Measurements from ENCODE around the gene PRDM10.
"Not testable (repeated sequence)": the region's sequence is repeated elsewhere in the genome, so short reads cannot be mapped to it uniquely, and the experiment has no call there.

Gene PRDM10

DNA sequence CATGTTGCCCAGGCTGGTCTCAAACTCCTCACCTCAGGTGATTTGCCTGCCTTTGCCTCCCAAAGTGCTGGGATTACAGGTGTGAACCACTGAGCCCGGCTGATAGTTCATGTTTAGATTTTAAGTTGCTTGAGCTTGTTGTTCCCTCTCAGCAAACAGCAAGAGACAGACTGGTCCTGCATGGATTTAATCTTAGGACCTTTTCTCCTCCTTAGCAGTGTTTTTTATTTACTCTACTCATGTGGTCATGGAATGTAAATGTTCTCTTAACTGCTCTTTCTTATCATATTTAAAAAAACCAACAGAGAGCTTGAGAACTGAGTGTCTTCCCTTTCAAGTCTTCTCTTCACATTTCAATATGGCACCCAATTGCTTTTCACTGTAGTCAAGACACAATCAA is 22.7 kb upstream of the PRDM10 start:
- Histone ChIP-seq H4K20me1 (ENCODE audit: insufficient read depth, low read length) (no peaks in the 10 kb centered on the region), H3K27ac (ENCODE audit: low read length) (no peak overlapping the region), H3K9me3 (ENCODE audit: insufficient read depth, low read length) (no peaks in the 10 kb centered on the region), H3K9ac (ENCODE audit: low read length) (no peak overlapping the region), H3K36me3 (replicated peaks; ENCODE audit: low read depth, low read length) (no peaks in the 10 kb centered on the region), H3K4me2 (ENCODE audit: low read length) (no peak overlapping the region), H3K27me3 (ENCODE audit: low read depth, low read length) (peaks cover 10% of the 10 kb centered on the region), H3K79me2 (ENCODE audit: low read length) (no peaks in the 10 kb centered on the region), H3K4me3 (ENCODE audit: low read length) (no peak overlapping the region), H2AFZ (ENCODE audit: low read depth, low read length) (no peak overlapping the region), H3K4me1 (ENCODE audit: low read length) (peaks cover 6% of the 10 kb centered on the region; the same call in 1 of the 2 replicates)
- TF ChIP-seq, protein P1, sequence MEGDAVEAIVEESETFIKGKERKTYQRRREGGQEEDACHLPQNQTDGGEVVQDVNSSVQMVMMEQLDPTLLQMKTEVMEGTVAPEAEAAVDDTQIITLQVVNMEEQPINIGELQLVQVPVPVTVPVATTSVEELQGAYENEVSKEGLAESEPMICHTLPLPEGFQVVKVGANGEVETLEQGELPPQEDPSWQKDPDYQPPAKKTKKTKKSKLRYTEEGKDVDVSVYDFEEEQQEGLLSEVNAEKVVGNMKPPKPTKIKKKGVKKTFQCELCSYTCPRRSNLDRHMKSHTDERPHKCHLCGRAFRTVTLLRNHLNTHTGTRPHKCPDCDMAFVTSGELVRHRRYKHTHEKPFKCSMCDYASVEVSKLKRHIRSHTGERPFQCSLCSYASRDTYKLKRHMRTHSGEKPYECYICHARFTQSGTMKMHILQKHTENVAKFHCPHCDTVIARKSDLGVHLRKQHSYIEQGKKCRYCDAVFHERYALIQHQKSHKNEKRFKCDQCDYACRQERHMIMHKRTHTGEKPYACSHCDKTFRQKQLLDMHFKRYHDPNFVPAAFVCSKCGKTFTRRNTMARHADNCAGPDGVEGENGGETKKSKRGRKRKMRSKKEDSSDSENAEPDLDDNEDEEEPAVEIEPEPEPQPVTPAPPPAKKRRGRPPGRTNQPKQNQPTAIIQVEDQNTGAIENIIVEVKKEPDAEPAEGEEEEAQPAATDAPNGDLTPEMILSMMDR (IDR thresholded peaks at IDR 0.05; ENCODE audit: low read depth, low read length): no peak
- no peak for TF ChIP-seq EZH2phosphoT487 (IDR thresholded peaks at IDR 0.05; ENCODE audit: low read depth)

DNA sequence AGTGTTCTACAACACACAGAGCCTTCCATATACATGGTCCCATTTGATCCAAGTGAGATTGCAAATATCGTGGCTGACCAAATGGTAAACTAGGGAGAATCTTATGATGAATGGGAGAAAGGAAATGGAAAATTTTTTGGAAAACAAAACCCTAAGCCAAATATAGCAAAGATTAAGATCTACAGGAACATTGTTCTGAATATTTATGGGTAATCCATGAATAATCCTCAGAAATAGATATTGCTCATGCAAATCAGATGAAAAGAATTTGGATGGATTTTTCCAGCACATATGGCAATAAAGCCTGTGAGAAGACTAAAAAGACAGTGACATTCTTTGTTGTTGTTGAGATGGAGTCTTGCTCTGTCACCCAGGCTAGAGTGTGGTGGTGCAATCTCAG is 21.7 kb upstream of the PRDM10 start:
- Histone ChIP-seq H3K36me3 (replicated peaks; ENCODE audit: low read depth, low read length) (no peaks in the 10 kb centered on the region), H3K4me1 (ENCODE audit: low read length) (peaks cover 6% of the 10 kb centered on the region; the same call in 1 of the 2 replicates), H3K27me3 (ENCODE audit: low read depth, low read length) (peaks cover 10% of the 10 kb centered on the region), H3K9me3 (ENCODE audit: insufficient read depth, low read length) (no peaks in the 10 kb centered on the region), H3K27ac (ENCODE audit: low read length) (no peak overlapping the region), H4K20me1 (ENCODE audit: insufficient read depth, low read length) (no peaks in the 10 kb centered on the region), H3K9ac (ENCODE audit: low read length) (no peak overlapping the region), H2AFZ (ENCODE audit: low read depth, low read length) (no peak overlapping the region), H3K4me3 (ENCODE audit: low read length) (no peak overlapping the region), H3K79me2 (ENCODE audit: low read length) (no peaks in the 10 kb centered on the region), H3K4me2 (ENCODE audit: low read length) (no peak overlapping the region)
- TF ChIP-seq, protein P1 (IDR thresholded peaks at IDR 0.05; ENCODE audit: low read depth, low read length): no peak
- TF ChIP-seq EZH2phosphoT487 (IDR thresholded peaks at IDR 0.05; ENCODE audit: low read depth): no peak

DNA sequence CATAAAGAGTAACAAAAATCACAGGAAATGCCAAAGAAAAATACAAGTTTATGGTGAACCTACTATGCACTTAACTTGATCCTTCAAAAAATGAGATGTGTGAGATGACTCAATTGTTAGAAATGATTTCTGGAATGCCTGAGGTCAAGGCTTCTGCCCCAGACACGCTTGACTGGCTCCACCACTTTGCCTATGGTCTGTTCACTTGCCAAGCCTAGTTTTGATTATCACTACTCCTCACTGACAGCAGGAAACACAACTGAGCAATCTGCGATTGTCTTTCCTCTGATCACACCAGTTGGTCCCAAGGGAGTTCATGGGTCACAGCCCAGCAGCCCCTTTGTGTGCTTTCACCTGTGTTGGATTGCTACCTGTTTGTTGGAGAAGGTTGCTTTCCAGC is 20.6 kb upstream of the PRDM10 start:
- H4K20me1 ChIP-seq (ENCODE audit: insufficient read depth, low read length): no peaks in the 10 kb centered on the region
- H3K4me1 ChIP-seq (ENCODE audit: low read length): peaks cover 6% of the 10 kb centered on the region; the same call in 1 of the 2 replicates
- no peak for TF ChIP-seq EZH2phosphoT487 (IDR thresholded peaks at IDR 0.05; ENCODE audit: low read depth)
- TF ChIP-seq, protein P1 (IDR thresholded peaks at IDR 0.05; ENCODE audit: low read depth, low read length): no peak
- no peak overlapping the region for H3K9ac ChIP-seq (ENCODE audit: low read length)
- H3K9me3 ChIP-seq (ENCODE audit: insufficient read depth, low read length): no peaks in the 10 kb centered on the region
- H3K36me3 ChIP-seq (replicated peaks; ENCODE audit: low read depth, low read length): no peaks in the 10 kb centered on the region
- H3K27me3 ChIP-seq (ENCODE audit: low read depth, low read length): peaks cover 10% of the 10 kb centered on the region
- no peak overlapping the region for H3K4me2 ChIP-seq (ENCODE audit: low read length)
- no peaks in the 10 kb centered on the region for H3K79me2 ChIP-seq (ENCODE audit: low read length)
- H3K27ac ChIP-seq (ENCODE audit: low read length): no peak overlapping the region
- H2AFZ ChIP-seq (ENCODE audit: low read depth, low read length): no peak overlapping the region
- no peak overlapping the region for H3K4me3 ChIP-seq (ENCODE audit: low read length)

DNA sequence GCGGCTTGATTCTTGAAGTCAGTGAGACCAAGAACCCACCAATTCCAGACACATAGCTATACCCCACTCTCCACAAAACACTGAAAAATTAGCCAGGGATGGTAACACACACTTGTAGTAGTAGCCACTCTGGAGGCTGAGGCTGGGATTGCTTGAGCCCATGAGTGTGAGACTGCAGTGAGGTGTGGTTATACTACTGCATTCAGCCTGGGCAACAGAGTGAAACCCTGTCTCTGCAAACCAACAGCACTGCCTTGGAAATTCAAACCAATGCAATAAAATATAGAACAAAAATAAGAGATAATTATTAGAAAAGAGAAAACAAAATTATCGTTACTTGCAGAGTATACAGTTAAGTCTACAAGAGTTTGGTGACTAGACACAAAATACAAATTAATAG is 20.2 kb upstream of the PRDM10 start:
- Histone ChIP-seq H3K27ac (ENCODE audit: low read length) (no peak overlapping the region), H4K20me1 (ENCODE audit: insufficient read depth, low read length) (no peaks in the 10 kb centered on the region), H3K4me2 (ENCODE audit: low read length) (no peak overlapping the region), H3K79me2 (ENCODE audit: low read length) (no peaks in the 10 kb centered on the region), H3K36me3 (replicated peaks; ENCODE audit: low read depth, low read length) (no peaks in the 10 kb centered on the region), H3K4me1 (ENCODE audit: low read length) (peaks cover 6% of the 10 kb centered on the region; the same call in 1 of the 2 replicates), H3K27me3 (ENCODE audit: low read depth, low read length) (peaks cover 10% of the 10 kb centered on the region), H3K9me3 (ENCODE audit: insufficient read depth, low read length) (no peaks in the 10 kb centered on the region), H2AFZ (ENCODE audit: low read depth, low read length) (no peak overlapping the region), H3K9ac (ENCODE audit: low read length) (no peak overlapping the region), H3K4me3 (ENCODE audit: low read length) (no peak overlapping the region)
- TF ChIP-seq, protein P1 (IDR thresholded peaks at IDR 0.05; ENCODE audit: low read depth, low read length): no peak
- TF ChIP-seq EZH2phosphoT487 (IDR thresholded peaks at IDR 0.05; ENCODE audit: low read depth): no peak

DNA sequence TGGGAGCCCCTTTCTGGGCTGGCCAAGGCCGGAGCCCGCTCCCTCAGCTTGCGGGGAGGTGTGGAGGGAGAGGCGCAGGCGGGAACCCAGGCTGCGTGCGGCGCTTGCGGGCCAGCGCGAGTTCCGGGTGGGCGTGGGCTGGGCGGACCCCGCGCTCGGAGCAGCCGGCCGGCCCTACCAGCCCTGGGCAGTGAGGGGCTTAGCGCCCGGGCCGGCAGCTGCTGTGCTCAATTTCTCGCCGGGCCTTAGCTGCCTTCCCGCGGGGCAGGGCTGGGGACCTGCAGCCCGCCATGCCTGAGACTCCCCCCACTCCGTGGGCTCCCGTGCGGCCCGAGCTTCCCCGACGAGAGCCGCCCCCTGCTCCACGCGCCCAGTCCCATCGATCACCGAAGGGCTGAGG is 19.0 kb upstream of the PRDM10 start:
- not testable (repeated sequence) for H2AFZ ChIP-seq (ENCODE audit: low read depth, low read length); H3K9me3 ChIP-seq (ENCODE audit: insufficient read depth, low read length); H4K20me1 ChIP-seq (ENCODE audit: insufficient read depth, low read length); H3K4me3 ChIP-seq (ENCODE audit: low read length); H3K27me3 ChIP-seq (ENCODE audit: low read depth, low read length); H3K79me2 ChIP-seq (ENCODE audit: low read length); H3K4me1 ChIP-seq (ENCODE audit: low read length); H3K4me2 ChIP-seq (ENCODE audit: low read length); H3K9ac ChIP-seq (ENCODE audit: low read length); H3K27ac ChIP-seq (ENCODE audit: low read length); H3K36me3 ChIP-seq (replicated peaks; ENCODE audit: low read depth, low read length)
